PC-3 (cell line): ENCODE results near the gene PDF.

Experiments used
- CTCF ChIP-seq: fragments of 300-600 bp; sonication (generic); conservative IDR thresholded peaks from 2 replicates; pipeline ENCODE4 v1.5.1; 2017; ENCODE audit warnings: antibody characterized with exemption, low read depth, mild to moderate bottlenecking, low read length
- EZH2 ChIP-seq: fragments of 300-600 bp; sonication (generic); IDR thresholded peaks from one replicate; pipeline ENCODE4 v1.6.1; 2017; ENCODE audit warnings: antibody characterized with exemption, mild to moderate bottlenecking, low read length; ENCODE audit not compliant: unreplicated experiment
- EZH2phosphoT487 ChIP-seq: fragments of 300-600 bp; sonication (generic); IDR thresholded peaks from 2 replicates; pipeline ENCODE4 v1.6.1; 2018; ENCODE audit warnings: mild to moderate bottlenecking, antibody characterized with exemption, low read length, borderline replicate concordance

- TF ChIP-seq CTCF (peak; percentile 35), EZH2phosphoT487 (no peak), EZH2 (no peak)
These were observed 18.6 kb downstream of the PDF start for GRCh38 chr16:69311533-69312387.
